ENCODE results near the gene OXLD1. TPM values are rescaled to one million over a fixed set of nuclear protein-coding genes. Genes with fewer than 3 reads are reported as not detected.

OXLD1 gene
- total RNA-seq, 1 donor from 2014 or later, result 29.7 TPM

- Histone ChIP-seq H3K9me3 (no peaks in the 10 kb centered on the region), H3K4me1 (peaks cover 10% of the 10 kb centered on the region), H3K27ac (no peak overlapping the region), H3K4me3 (no peak overlapping the region), H3K36me3 (peaks cover 11% of the 10 kb centered on the region), H3K27me3 (ENCODE audit: low read depth) (no peaks in the 10 kb centered on the region)
- no peak for ATAC-seq
- intact Hi-C loops (cut with DNase I), result no loop called here
- TF ChIP-seq CTCF (IDR thresholded peaks at IDR 0.05), result no peak
- no peak for DNase-seq
These were observed 6.0 kb downstream of the OXLD1 start for GRCh38 chr17:81660441-81660840.

- Histone ChIP-seq H3K4me3 (no peak overlapping the region), H3K27me3 (ENCODE audit: low read depth) (no peaks in the 10 kb centered on the region), H3K9me3 (no peaks in the 10 kb centered on the region), H3K36me3 (no peaks in the 10 kb centered on the region), H3K4me1 (no peaks in the 10 kb centered on the region), H3K27ac (no peak overlapping the region)
- DNase-seq (no peak), ATAC-seq (peak in 1 of 2 donors; percentile 41)
- intact Hi-C loops (cut with DNase I), result no loop called here
- no peak for TF ChIP-seq CTCF (IDR thresholded peaks at IDR 0.05)
These were observed 7.4 kb downstream of the OXLD1 start for GRCh38 chr17:81659038-81659437.

GRCh38 chr17:81656835-81657234, 9.6 kb downstream of the OXLD1 start:
- Histone ChIP-seq H3K27me3 (ENCODE audit: low read depth) (peaks cover under 1% of the 10 kb centered on the region), H3K4me1 (no peaks in the 10 kb centered on the region), H3K9me3 (no peaks in the 10 kb centered on the region), H3K4me3 (no peak overlapping the region), H3K27ac (no peak overlapping the region), H3K36me3 (no peaks in the 10 kb centered on the region)
- intact Hi-C loops (cut with DNase I), result no loop called here
- TF ChIP-seq CTCF (IDR thresholded peaks at IDR 0.05), result no peak
- ATAC-seq (no peak), DNase-seq (no peak)

GRCh38 chr17:81656118-81656743, 10.2 kb downstream of the OXLD1 start, which contains the start of gene PDE6G:
Gene PDE6G (minus strand): TSS chr17:81656542. CDS start chr17:81653305, 3,237 bp downstream.
- Histone ChIP-seq H3K4me1 (no peaks in the 10 kb centered on the region), H3K4me3 (no peak within 1 kb of the TSS), H3K36me3 (no peaks in the 10 kb centered on the region), H3K27me3 (ENCODE audit: low read depth) (peaks cover 6% of the 10 kb centered on the region), H3K9me3 (no peaks in the 10 kb centered on the region), H3K27ac (no peak within 1 kb of the TSS)
- DNase-seq (no peak), ATAC-seq (no peak)
- TF ChIP-seq CTCF (IDR thresholded peaks at IDR 0.05), result no peak
- intact Hi-C loops (cut with DNase I), result no loop called here

GRCh38 chr17:81655378-81656117, 10.9 kb downstream of the OXLD1 start:
- intact Hi-C loops (cut with DNase I), result no loop called here
- Histone ChIP-seq H3K9me3 (no peaks in the 10 kb centered on the region), H3K4me3 (no peak overlapping the region), H3K27ac (no peak overlapping the region), H3K27me3 (ENCODE audit: low read depth) (peaks cover 13% of the 10 kb centered on the region), H3K4me1 (no peaks in the 10 kb centered on the region), H3K36me3 (no peaks in the 10 kb centered on the region)
- DNase-seq (no peak), ATAC-seq (no peak)
- TF ChIP-seq CTCF (IDR thresholded peaks at IDR 0.05), result no peak
